ENCODE results near the gene TLE1.

Gene TLE1

DNA sequence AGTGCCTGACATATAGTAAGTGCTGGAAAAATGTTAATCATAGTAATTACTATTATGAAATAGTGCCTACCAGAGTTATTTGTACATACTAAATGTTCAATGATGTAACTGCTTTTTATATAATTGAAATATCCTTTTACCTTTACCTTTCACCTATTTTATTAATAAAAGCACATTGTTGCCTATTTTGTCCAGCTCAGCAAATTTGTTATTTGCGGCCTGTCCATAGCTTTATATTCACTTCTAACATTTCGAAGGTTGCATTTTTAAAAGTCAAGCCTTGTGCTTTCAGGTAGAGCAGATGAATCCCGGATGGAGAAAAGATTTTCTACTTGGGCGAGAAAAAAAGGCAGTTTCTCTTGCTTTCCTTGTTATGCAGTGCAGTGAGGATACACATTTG lies 119.3 kb downstream of the TLE1 start:
- DNase-seq = no peak

DNA sequence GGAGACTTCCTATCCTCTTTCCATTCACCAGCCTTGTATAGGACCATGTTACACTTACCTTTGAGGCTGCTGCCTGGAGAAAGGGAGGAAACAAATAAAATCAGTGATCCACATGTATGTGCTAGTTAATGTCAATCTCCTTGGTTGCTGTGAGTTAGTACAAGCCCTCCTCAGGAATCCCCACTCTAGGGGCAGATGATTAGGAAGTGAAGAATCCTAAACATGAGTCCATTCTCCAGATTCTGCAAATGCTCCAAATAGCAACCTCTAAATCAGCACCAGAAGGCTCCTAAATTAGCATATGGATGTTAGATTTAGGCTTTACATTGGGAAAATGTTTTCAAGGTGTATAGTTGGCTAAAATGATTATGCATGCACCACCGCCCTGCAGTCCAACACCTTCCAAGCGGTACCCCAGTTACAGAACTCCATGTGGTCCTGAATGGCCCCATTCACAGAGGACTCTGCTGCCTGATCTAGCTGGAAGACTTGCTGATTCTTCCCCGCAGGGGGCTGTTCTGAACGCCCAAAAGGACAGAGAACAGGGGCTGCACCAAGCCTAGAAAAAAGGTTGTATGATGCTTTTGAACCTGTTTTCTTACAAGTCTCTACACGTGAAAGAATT lies 123.2 kb downstream of the TLE1 start:
- no peak for DNase-seq

DNA sequence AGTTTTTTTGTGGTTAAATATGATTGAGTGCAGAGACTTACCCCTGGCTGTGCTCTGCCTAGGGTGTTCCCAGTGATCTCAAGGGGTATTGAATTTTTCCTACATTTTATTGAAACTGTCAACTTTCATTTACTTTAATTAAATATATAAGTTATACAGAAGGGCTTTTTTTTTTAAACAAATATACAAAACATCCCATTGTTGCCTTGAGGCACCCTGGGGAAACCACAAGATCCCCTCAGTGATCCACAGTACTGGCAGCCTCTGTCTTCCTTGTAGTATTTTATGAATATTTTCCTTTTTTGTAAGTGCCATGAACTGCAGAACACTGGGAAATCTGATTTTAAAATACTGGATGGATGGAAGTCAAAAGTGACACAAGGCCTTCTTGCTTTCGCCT lies 123.7 kb downstream of the TLE1 start:
- DNase-seq = no peak

DNA sequence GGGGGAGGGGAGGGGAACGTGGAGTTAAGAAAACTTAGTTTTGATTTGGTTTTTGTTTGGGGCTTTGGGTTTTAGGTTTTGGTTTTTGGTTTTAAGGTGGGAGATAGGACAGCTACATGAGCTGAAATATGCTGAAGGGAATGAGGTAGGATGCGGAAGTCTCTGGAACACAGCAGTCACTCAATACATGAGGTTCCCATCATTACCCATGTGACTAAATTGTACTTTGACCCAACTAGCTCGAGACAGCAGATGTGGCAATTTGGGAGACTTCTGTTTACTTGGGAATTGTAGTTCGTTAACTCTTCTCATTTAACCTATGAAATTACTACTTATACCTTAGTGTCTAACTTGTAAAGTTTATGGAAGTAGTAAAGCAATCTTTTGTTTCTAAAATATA lies 124.2 kb downstream of the TLE1 start:
- DNase-seq = no peak

DNA sequence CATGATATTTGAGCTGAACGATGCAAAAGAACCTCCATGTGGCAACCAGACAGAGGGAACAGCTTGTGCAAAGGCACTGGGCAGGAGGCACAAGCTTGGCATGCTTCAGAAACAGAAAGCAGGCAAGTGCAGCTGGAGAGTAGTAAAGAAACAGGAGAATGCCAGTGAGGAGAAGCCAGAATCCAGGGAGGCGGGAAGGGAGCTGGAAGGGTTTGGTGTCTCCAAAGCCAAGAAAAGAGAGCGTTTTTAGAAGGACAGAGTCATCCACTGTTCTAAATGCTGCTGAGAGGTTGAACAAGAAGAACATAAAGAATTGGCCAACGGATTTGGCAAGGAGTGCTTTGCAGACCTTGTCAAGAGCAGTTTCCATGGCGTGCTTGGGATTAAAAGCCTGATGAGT lies 124.7 kb downstream of the TLE1 start:
- DNase-seq = no peak

DNA sequence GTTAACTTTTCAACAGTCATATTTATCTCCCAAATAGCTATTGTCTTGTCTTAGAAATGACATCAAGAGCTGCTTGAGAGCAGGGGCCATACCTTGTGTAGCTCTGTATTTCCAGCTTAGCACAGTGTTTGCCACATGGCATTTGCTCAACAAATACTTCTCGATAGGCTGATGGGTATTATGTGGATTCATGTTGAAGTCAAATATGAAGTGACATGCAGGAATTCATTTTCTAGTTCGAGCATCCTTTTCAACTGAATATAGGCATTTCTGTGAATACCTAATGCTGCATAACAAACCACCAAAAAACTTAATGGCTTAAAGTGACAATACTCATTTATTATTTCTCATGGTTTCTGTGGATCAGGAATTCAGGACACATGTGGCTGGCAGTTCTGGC lies 125.6 kb downstream of the TLE1 start:
- DNase-seq = no peak

DNA sequence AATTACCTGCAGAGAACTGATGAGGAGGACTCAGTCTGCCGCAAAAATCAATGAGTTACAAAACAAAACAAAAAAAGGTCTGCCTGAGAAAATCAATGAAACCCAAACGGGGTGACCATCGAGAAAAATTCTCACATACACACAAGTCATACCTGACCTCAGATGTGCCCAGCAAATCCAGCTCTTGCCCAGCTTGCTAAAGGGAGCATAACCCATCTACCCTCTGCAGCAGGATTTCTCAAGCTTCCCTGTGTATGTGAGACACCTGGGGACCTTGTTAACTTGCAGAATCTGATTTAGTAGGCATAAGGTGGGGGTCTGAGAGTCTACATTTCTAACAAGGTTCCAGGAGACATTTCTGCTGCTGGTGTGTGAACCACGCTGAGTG lies 126.3 kb downstream of the TLE1 start:
- no peak for DNase-seq

DNA sequence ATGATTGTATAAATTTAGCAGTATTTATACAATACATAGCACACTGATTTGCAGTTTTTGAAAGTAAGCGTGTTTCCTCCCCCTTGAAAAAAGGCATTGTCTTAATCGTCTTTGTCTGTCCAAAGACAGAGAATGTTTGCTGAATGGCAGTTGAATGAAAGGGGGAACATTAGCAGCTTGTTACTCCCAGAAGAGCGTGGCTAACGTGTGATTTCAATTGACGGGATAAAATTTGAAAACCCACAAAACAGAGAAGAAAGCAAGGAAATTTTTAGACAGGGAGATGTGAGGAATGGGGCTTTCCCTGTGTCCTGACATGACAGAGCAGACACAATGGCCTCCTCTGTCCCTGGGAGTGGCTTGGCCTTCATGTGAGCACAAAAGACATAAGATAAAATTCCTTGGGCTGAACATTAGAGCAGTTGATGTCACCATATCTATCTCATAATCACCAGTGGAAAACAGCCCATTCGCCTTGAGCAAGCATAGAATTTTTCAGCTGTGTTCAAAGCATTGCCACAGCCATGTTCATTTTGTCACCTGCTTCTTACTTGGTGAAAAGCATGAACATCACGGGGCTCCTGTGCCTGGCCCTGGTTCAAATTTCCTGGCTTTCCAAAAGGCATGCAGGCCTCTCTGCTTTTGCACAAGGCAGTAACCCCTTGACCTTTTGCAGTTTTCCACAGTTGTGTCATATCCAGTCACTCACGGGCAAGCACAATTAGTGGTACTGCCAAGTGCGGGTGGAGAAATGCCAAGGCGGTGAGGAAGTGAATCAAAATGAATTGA lies 126.9 kb downstream of the TLE1 start:
- DNase-seq = no peak

DNA sequence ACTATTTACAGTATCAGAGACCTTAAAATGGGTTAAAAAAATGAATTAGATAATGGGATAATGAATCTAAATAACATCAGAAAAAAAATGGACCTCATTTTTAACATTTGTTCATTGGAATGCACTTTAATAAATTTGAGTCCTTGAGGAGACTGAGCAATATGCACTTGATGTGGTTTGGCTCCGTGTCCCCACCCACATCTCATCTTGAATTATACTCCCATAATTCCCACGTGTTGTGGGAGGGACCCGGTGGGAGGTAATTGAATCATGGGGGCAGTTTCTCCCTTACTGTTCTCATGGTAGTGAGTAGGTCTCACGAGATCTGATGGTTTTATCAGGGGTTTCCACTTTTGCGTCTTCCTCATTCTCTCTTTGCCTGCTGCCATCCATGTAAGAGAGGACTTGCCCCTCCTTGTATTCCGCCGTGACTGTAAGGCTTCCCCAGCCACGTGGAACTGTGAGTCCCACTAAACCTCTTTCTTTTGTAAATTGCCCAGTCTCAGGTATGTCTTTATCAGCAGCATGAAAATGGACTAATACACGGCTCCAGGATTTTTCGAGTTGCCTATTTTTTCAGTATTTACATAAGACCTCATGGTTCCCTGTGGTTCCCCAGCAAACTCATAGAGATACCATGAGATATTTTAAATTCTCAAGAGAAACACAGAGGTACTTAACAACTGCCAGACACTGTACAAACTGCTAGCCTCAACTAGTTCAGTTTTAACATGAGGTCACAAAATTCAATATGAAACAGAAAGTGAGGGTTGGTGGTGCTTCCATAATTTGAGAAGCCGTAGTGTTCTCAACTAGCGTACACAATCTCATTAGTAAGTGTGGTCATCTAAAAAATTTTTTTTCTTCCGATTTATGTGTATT lies 128.3 kb downstream of the TLE1 start:
- no peak for DNase-seq

DNA sequence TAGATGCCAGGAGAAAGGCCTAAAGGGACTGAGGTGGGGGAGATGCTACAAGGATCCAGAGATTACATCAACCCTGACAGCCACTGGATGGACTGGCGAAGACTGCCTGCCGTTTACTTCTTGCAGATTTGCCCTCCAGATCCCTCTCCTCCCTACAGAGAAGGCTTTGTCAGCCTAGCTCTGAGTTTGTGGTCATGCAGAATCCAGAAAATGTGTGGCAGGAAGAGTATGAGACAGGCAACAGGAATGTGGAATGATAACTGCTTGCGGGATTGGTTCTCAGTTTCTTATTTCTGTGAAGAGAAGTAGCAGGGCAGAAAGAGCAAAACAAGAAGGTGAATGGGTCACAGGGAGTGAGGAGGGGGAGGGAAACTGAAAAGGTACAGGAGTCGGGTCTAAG lies 129.6 kb downstream of the TLE1 start:
- DNase-seq = no peak

DNA sequence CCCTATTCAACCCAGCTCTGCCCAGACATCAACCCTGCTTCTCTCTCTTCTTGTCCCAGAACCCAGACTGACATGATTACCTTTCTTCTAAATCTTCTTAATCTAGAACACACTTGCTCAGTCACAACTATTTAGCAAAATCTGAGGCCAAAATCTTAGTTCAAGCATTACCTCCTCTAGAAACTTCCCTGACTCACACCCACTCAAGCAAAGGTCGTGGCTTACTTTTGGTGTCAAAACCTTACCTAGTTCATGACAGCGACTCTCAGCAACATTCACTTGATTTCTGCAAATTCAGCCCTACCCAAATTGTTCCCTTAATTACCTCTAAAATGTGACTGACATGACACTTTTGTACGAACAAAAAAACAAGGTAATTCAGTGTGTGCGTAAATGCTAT lies 130.2 kb downstream of the TLE1 start:
- DNase-seq = no peak

DNA sequence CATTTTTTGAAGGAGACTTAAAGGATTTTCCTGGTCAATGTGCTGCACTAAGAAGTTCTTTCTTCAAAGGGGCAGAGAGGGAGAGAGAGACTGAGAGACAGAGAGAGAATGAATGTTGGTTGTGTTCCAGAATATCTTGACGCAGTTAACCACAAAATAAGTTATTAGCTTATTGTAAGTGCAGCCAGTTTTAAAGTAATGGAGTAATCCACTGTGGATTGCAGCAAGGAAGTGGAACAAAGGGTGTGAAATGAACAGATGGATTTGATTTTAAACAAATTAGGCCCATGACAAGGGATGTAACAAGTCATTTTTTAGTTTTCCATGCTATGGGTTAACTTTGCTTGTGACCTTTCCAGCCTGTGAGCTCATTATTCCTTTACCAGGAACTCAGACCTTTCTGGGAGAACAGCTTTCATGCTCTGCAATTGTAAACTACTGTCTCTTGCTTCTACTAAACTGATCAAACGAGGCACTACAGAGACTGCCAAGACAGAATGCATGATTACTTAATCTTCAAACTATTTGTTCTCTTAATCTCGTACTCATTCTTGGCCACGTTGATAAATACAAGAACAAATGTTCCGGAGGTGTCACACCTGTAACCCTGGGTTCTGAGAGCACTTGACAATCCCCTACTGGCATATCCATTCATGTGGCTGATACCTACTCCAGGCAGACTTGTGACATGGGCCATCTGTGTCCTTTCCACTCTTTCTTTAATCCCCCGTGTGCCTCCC lies 131.1 kb downstream of the TLE1 start:
- no peak for DNase-seq

DNA sequence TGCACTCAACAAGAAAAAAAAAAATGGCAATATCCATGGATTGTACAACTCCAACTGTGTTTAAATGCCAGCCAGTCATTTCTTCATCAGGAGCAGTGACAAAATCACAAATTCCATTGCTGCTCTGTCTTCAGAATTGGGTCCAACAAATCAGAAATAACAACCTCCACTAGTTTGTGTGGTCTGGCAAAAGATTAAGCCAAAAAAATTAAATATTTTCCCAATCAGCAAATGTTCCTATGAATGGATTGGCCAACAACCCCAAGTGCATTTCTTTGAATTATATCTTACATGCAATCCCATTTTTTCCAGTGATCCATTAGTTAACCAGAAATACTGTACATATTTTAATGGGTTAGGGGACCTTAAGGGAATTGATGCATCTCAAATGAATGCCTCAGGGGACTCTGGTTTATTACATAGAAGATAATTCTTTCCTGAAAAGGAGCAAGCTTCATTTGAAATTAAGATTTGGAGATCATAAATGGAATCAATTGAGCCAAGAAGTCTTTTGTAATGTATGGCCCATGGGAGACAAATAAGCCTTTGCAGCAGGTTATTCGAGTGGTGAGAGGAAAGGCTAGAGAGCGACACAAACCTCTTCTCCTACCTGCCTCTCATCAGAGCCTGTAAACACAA lies 131.8 kb downstream of the TLE1 start:
- DNase-seq = no peak

DNA sequence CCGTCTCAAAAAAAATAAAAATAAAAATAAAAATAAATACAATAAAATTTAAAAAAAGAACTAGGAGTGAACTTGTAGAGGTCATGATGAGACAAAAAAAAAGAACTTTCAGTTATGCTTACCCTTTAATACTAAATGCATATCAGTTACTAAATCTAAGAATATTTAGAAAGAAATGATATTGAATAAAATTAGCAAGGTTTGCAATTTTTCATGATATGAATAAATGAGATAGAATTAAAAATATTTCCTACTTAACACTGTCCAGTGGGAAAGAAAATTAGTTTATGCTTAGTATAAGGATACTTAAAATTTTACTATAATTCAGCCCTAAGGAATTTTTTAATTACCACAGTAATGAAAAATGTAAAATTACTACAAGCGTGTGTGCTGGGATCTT lies 132.4 kb downstream of the TLE1 start:
- no peak for DNase-seq

DNA sequence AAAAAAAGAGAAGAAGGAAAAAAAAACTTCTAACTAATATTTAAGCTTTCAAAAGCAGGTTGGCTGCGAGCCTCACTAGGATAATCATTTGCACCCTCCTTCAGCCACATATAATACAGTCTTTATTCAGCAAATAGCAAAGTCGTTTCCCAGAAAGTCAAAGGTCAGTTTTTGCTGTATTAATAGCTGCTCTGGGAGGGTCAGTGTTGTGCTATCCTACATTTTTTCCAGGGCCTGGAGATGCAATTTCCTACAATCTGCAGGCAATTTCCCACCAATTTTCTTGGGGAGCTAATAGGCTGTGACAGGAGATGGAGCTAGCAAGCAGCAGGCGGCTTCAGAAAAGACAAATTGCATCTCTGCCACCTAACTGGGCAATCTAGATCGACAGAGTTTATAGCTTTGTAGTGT lies 136.8 kb downstream of the TLE1 start:
- no peak for DNase-seq

DNA sequence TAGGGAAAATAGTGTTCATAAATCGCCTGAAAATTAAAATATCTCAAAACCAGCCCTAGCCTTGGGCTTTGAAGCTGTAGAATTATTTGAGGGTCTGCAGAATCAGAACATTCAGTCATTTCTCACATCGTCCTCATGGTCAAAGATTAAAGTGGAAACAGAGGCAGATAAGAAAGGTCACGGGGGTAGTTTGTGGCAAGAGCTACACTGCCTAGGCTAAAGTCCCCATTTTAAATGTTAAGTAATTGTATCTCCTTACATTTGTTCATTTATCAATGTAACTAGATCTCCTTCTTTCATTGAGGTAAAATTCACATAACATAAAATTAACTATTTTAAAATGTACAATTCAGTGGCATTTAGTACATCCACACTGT lies 139.2 kb downstream of the TLE1 start:
- no peak for DNase-seq

DNA sequence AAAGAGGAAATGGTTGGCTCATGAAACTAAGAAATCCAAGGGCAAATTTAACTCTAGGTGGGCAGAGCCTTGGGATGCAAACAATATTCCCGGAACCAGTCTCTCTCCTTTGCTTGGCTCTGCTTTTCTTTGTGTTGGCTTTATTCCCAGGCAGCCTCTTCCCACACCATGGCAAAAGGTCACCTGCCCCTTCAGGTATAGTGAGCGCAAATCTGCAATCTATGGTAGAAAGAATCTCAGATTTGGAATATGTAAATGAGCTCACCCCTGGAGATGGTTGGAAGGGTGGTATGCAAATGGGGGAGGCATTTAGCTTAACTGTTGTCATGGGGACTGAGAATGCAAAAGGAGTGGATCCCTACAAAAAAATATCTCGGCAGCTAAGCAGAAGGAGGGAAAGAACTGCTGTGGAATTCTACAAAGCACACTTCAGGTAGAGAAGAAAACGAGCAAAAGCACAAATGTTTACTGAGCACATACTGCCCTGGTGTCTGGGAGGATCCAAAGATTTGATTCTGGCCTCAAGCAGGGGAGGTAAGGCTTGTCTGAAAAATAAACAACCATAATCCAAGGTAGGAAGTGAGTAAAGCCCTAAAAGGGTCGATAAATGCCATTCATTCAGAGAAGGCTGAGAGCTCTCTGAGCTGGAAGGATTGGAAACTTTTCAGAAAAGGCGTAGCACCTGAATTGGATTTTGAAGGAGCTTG lies 139.7 kb downstream of the TLE1 start:
- no peak for DNase-seq

DNA sequence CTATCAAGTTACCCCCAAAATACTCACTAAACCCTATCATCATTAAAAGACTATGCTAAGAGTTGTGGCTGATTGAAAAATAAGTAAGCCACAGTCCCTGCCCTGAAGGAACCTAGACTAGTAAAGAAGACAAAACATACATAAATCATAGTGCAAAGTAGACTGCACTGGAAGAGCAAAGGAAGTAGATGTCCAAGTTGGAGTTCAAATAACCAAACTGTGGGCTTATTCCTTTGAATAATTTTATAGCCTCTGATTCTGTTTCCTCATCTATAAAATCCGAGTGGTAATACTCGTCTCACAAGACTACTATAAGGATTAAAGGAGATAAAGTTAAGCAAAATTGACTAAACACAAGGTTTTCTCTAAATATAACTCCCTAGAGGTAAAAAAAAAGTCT lies 140.4 kb downstream of the TLE1 start:
- DNase-seq = no peak

DNA sequence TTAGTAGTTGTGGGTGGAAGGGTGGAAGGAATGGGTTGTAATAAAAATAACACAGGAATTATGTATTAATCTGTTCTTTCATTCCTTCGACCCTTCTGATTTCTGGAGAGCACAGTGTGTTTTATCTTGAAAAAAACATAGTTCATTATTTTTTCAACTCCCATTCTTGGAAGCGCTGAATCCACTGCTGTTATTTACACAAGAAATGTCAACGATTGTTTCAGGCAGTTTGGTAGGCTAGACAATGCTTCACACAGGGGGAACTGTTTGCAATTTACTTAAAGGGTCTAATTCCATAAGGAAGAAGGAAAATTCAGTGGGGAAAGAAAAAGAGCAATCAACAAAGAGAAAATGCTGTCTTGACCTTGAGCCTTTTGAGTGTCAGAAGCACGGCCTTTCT lies 142.9 kb downstream of the TLE1 start:
- DNase-seq = no peak

DNA sequence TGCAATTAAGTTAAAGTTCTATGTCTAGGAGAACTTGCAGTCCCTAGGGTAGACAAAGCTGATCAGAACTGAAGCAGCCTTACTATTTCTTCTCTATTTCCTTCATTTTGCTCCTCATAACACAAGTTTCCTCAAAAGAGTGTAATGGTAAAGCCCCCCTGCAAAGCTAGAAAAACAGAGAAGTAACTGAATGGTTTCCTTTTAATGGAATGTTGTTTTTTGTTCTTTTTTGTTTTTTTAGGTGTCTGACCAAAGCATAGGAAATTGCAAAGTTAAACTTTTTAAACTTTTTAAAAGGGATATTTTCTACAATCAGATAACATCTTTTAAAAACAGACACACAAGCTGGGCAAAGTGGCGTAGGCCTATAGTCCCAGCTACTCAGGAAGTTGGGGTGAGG lies 145.7 kb downstream of the TLE1 start:
- DNase-seq = no peak

DNA sequence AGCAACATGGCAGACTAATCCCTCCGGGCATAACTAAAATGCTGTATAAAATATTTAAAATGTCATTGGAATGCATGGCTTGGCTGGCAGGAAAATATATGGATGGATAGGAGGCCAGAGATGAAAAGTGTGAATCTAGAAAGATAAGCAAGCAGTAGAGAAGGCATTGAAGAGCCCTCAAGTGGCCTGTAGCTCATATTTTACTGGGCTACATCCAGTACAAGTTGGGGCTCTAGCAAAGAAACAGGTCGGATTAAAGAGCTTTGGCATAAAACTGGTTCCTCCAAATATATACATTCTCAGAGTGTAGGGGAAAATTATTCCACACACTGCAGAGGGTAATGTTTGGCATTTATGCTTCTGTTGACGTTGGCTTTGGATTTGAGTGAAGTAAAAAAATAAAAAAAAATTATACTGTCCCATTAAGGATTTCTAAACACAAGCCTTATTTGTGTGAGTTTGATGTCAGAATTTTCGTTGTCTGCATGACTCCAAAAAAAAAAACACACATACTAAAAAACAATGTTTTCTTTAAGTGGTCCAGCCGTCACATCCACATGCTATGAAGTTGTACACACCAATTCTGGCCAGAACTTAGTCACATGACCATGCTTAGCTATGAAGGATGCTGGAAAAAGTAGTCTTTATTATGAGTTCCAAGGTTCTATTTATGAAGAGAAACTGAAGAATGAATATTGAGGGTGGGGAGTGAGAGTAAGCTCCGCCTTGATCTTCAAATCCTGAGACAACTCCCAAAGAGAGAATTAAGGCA lies 147.0 kb downstream of the TLE1 start:
- no peak for DNase-seq
